Kidney tubule cell (primary cell): ENCODE data around the gene ARMC12.

Source experiments
- DNase-seq: peaks from one replicate; pipeline ENCODE4 v3.0.0-alpha.2; 2018; ENCODE audit warnings: low spot score

ARMC12 gene

DNA sequence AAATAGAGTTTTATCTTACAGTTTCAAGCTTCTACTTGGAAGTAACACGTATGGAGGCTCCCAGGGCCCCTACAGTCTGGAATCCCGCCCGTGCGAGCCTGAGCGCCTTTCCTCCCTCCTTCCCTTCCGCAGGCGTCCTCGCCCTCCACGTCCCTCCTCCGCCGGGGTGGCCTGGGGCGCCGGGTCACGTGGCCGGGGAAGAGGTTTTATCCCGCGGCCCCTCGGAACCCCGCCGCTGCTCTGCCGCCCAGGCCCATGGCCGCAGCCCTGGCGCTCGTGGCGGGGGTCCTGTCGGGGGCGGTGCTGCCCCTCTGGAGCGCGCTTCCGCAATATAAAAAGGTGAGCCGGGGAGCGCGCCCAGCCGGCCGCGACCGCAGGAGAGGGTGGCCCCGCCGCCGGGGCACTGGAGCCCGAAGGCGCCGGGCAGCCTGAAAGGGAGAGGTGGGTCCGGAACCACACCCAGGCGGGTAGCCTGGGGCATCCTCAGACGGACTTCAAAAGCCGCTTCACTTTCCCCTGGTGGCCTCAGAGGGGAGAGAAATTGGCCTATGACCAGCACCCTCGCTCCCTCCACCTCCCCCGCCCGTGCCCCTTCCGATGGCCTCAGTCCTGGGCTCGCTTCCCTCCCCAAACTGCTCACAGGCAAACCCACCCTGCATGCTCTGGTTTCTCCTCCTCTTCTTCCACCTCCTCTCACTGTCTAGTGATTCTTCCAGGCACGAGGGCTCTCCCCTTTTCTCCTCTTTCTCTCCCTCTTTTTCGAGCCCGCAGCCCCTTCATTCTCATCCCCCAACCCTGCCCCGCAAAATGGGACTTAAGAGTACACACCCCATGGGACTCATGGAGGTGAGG lies 39.8 kb downstream of the ARMC12 start, which contains the start of gene CLPSL2:
TSS of gene CLPSL2 (plus strand) at position 235 of the 852 bp plus-strand sequence. CDS start at position 256, 21 bp downstream.
- DNase-seq = peak; percentile 15

DNA sequence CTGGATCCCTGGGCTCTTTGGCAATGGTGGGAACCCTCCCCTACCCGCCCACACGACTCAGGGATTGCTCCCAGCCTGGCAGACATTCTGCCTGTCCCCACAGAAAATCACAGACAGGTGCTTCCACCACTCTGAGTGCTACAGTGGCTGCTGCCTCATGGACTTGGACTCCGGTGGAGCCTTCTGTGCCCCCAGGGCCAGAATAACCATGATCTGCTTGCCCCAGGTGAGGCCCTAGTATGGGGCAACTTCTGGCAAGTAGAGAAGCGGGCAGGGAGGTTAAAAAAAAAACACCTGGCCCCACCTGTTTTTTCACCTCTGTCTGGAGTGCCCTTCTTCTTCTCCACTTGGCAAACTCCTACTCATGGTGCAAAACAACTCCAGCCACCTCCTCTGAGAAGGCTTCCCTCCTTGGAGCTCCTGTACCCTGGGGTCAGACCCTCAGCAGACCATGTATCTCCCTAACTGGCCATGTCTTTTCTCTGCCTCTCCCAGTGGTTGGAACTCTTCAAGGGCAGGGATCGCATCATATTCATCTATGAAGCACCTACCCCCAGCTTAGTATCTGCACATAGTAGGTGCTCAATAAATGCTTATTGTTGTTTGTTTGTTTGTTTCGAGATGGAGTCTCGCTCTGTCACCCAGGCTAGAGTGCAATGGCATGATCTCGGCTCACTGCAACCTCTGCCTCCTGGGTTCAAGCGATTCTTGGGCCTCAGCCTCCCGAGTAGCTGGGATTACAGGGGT lies 40.7 kb downstream of the ARMC12 start:
- no peak for DNase-seq

DNA sequence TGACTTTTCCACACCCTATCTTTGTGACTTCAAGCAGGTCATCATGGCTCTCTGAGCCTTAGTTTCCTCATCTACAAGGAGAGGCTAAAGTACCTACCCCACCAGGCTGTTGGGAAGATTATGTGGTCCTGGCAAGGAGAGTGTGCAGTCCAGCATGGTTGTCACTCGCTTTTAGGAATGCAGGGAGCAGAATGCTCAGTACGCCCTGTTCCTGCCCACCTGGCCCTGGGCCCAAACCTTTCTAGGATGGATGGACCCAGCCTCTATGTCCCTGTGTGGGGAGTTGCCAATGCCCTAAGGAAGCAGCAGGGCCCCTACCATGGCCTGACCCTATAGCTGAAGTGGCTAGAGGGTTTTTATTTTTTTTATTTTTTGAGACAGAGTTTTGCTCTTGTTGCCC lies 41.6 kb downstream of the ARMC12 start:
- DNase-seq = no peak

DNA sequence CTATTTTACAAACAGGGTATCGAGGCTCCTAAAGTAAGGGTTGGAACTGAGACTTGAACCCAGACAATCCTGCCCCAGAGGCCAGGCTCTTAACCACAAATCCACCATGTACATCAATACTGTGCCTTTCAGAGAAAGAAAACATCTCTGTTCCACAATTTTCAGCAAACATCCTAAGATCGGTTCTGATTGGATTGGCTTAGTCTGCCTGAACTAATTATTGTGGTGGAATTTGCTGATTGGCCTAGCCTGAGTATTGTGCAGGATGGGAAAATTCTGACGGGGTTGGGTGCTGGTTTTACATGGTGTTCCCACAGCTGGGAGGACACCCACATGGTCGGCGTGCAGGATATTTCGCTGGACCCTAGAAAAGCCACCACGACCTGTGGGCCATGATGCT lies 43.9 kb downstream of the ARMC12 start, which contains the start of gene CLPSL1:
TSS of gene CLPSL1 (plus strand) at position 301 of the 400 bp plus-strand sequence. CDS start at position 393, 92 bp downstream.
- no peak for DNase-seq

GRCh38 chr6:35781290-35781689 lies 44.5 kb downstream of the ARMC12 start:
- no peak for DNase-seq

- peak; percentile 31 for DNase-seq
Observed at GRCh38 chr6:35782424-35782823, 45.6 kb downstream of the ARMC12 start.

GRCh38 chr6:35784200-35784599 lies 47.4 kb downstream of the ARMC12 start:
- DNase-seq = no peak

DNA sequence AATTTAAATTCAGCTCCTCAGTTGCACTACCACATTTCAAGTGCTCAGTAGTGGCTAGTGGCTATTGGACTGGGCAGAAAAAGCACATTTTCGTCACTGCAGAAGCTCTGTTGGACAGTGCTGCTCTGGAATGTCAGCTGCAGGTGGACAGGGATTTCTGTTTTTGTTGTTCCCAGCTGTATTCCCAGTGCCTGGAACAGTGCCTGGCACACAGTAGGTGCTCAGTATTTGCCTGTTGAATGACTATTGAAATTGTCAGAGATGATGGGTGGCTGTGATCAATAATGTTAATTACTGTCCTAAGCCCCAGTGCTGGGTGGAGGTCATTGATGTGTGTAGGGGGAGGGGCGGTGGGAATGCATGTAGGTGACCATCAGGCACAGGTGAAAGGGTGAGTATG lies 49.4 kb downstream of the ARMC12 start:
- no peak for DNase-seq

GRCh38 chr6:35786810-35787209 lies 50.0 kb downstream of the ARMC12 start:
- DNase-seq = no peak

DNA sequence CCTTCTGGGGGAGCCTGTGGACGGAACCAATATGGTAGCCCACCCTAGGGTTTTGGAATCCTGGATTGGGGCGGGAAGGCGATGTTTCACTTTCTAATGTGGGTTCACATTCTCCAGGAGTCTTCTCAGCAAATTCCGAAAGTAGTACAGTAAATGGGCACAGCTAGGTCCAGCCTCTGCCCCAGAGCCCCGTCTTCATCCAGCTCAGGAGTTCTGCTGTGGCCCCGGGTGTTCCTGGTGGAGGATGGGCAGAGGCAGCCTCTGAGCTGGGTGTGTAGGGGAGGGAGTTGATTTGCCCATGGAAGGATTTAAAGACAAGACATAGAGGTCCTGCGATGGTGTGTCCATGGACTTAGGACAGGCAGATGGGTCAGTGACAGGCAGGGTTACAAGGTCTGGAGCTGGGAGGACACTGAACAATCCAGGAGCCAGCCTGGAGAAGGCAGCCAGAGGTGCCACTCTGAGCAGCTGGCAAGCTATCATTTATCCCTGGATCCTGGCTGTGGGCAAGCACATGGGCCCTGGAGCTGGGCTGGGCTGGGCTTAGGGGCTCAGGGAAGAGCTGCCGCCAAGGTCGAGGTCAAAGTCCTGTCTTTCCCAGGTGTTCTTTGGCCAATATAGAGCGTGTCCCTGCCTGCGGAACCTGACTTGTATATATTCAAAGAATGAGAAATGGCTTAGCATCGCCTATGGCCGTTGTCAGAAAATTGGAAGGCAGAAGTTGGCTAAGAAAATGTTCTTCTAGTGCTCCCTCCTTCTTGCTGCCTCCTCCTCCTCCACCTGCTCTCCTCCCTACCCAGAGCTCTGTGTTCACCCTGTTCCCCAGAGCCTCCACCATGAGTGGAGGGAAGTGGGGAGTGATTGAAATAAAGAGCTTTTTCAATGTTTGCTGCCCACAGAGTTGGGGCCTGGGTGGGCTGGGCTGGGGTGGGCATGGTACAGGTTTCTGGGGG lies 50.7 kb downstream of the ARMC12 start:
- no peak for DNase-seq

GRCh38 chr6:35788423-35788982 lies 51.7 kb downstream of the ARMC12 start:
- no peak for DNase-seq

DNA sequence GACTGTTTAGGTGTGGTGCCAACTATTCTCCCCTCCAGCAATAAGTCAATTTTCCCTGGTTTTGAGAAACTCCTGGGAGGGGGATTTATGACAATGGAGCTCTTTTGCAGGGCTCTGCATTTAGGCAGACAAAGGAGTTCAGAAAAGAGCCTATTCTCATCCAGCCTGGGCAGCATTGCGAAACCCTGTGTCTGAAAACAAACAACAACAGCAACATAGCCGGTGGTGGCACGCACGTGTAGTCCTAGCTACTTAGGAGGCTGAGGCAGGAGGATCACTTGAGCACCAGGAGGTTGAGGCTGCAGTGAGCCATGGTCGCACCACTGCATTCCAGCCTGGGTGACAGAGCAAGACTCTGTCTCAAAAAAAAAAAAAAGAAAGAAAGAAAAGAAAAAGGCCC lies 53.9 kb downstream of the ARMC12 start:
- no peak for DNase-seq

GRCh38 chr6:35794536-35795452 lies 58.0 kb downstream of the ARMC12 start:
- no peak for DNase-seq

- DNase-seq = no peak
Observed at GRCh38 chr6:35795453-35796071, 58.7 kb downstream of the ARMC12 start.

DNA sequence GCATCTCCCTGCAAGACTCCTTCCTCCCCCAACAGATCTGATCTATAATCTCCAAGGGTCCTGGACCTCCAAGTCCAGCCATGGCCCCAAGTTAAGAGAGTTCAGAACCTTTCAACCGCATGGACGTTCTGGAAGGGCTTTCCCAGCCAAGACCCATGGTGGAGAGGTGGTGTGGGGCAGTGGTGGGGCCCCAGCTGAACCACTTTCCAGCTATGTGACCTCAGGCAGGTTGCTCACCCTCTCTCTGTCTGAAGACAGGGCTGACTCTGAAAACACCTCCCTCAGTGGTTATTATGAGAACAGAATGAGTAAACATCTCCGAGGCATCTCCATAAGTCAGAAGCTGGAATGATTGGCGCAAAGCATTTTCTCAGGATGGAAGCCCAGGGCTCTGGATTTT lies 59.4 kb downstream of the ARMC12 start:
- DNase-seq = no peak

DNA sequence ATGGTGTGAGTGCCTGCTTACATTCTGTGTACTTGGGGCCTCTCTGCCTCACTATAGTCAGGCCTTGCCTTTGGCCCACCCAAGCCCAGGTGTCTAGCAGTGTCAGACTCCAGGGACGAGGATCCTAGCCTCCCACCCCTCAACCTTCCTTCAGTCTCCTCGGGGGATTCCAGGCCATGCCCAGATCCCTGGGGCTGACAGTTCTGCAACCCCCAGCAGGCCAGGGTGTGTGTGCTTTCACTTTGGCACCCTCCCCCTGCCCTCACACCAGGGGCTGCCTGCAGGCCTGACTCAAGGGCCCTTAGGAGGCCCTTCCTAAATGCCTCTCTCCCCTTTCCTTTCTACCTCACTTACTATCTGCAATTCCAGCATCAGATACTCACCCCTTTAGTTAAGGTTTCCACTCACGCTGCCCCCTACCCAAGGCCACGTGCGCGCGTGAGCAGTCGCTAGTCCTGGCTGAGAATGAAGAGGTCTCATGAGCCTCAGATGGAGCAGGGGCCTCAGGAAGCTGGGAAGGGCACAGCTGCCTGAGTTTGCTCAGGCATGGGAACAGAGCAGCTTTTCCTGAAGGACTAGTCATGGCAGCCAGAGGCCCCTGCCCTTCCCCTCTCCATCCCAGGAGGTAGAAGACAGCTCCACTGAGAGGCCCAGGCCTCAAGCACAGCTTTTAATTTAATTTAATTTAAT lies 61.1 kb downstream of the ARMC12 start:
- no peak for DNase-seq
